Measurements from ENCODE around the gene PLCD1.
"Not testable (repeated sequence)": the region's sequence is repeated elsewhere in the genome, so short reads cannot be mapped to it uniquely, and the experiment has no call there.

PLCD1 gene

GRCh38 chr3:37986479-37987314 lies 42.7 kb downstream of the PLCD1 start:
- no peak for DNase-seq (ENCODE audit: low read depth in 2 of 2)

GRCh38 chr3:37985637-37986320 lies 43.7 kb downstream of the PLCD1 start:
- no peak for DNase-seq (ENCODE audit: low read depth in 2 of 2)

- no peak for DNase-seq (ENCODE audit: low read depth in 2 of 2)
Measured at GRCh38 chr3:37984596-37984995, 44.8 kb downstream of the PLCD1 start.

GRCh38 chr3:37984051-37984450 lies 45.4 kb downstream of the PLCD1 start:
- no peak for DNase-seq (ENCODE audit: low read depth in 2 of 2)

GRCh38 chr3:37982331-37982730 lies 47.1 kb downstream of the PLCD1 start:
- DNase-seq (ENCODE audit: low read depth in 2 of 2), result no peak

GRCh38 chr3:37981348-37981664 lies 48.1 kb downstream of the PLCD1 start:
- no peak for DNase-seq (ENCODE audit: low read depth in 2 of 2)

- no peak for DNase-seq (ENCODE audit: low read depth in 2 of 2)
Measured at GRCh38 chr3:37980462-37981347, 48.7 kb downstream of the PLCD1 start.

- no peak for DNase-seq (ENCODE audit: low read depth in 2 of 2)
Measured at GRCh38 chr3:37979541-37980461, 49.6 kb downstream of the PLCD1 start.

- DNase-seq (ENCODE audit: low read depth in 2 of 2), result peak; percentile 39 to 46
Measured at GRCh38 chr3:37974121-37975083, 55.0 kb downstream of the PLCD1 start.

- no peak for DNase-seq (ENCODE audit: low read depth in 2 of 2)
Measured at GRCh38 chr3:37973246-37974054, 56.0 kb downstream of the PLCD1 start.

GRCh38 chr3:37972056-37972455 lies 57.4 kb downstream of the PLCD1 start:
- DNase-seq (ENCODE audit: low read depth in 2 of 2), result not testable (repeated sequence)

GRCh38 chr3:37971467-37971866 lies 58.0 kb downstream of the PLCD1 start:
- no peak for DNase-seq (ENCODE audit: low read depth in 2 of 2)

GRCh38 chr3:37970802-37971201 lies 58.6 kb downstream of the PLCD1 start:
- DNase-seq (ENCODE audit: low read depth in 2 of 2), result no peak

GRCh38 chr3:37969596-37970100 lies 59.8 kb downstream of the PLCD1 start:
- no peak for DNase-seq (ENCODE audit: low read depth in 2 of 2)

- no peak for DNase-seq (ENCODE audit: low read depth in 2 of 2)
Measured at GRCh38 chr3:37968813-37969595, 60.4 kb downstream of the PLCD1 start.

- DNase-seq (ENCODE audit: low read depth in 2 of 2), result no peak
Measured at GRCh38 chr3:37968199-37968598, 61.2 kb downstream of the PLCD1 start.

GRCh38 chr3:37967260-37967881 lies 62.1 kb downstream of the PLCD1 start:
- peak in 1 of 2 donors; percentile 12 for DNase-seq (ENCODE audit: low read depth in 2 of 2)

- DNase-seq (ENCODE audit: low read depth in 2 of 2), result no peak
Measured at GRCh38 chr3:37964716-37965115, 64.7 kb downstream of the PLCD1 start.

Measured in stimulated activated CD8-positive, alpha-beta memory T cell treated with anti-CD3 and anti-CD28 coated beads, Interleukin-15, amount 100 ng/mL, for 4 hours (primary cell).